H1 (cell line): Measurements from ENCODE around the gene ANKRD31. TPM values are rescaled to one million over a fixed set of nuclear protein-coding genes. Genes with fewer than 3 reads are reported as not detected.
A peak's percentile ranks its signal among the peaks of the same experiment; 100 is the strongest.

ENCODE experiments used
- ASH2L ChIP-seq: fragments of 200-600, 300-600 bp; sonication (generic); IDR thresholded peaks from one replicate; pipeline ENCODE4 v1.7.1; 2017; ENCODE audit warnings: low read length
- CHD1 ChIP-seq: IDR thresholded peaks from 2 replicates; pipeline ENCODE4 v1.6.1; 2012; ENCODE audit warnings: low read depth, low read length, improper control_type of control experiment
- CHD2 ChIP-seq: IDR thresholded peaks from 2 replicates; pipeline ENCODE4 v1.6.1; 2012; ENCODE audit warnings: low read length, improper control_type of control experiment
- CREB1 ChIP-seq: IDR thresholded peaks from 2 replicates; pipeline ENCODE4 v1.6.1; 2012; ENCODE audit warnings: inconsistent platforms
- CTCF ChIP-seq, 3 experiments: IDR thresholded peaks; 1 replicate in 2 of 3; 2 replicates in 1 of 3; pipeline versions ENCODE4 v1.5.1 to v1.6.1; 2011; ENCODE audit warnings: low read length in 3 of 3, mild to moderate bottlenecking in 3 of 3, inconsistent platforms in 2 of 3, low read depth in 1 of 3, moderate library complexity in 1 of 3; ENCODE audit not compliant: insufficient read depth in 1 of 3; ENCODE audit errors: control extremely low read depth in 1 of 3
- EP300 ChIP-seq, 2 experiments: IDR thresholded peaks; 1 replicate in 1 of 2; 2 replicates in 1 of 2; pipeline ENCODE4 v1.6.1; 2011 to 2012; ENCODE audit warnings: low read depth in 2 of 2, low read length in 2 of 2, mild to moderate bottlenecking in 2 of 2, borderline replicate concordance in 1 of 2, inconsistent platforms in 1 of 2, moderate library complexity in 1 of 2
- GABPA ChIP-seq: IDR thresholded peaks from 2 replicates; pipeline ENCODE4 v1.6.1; 2011; ENCODE audit warnings: mild to moderate bottlenecking, low read length, moderate library complexity, borderline replicate concordance; ENCODE audit not compliant: insufficient read depth
- KDM1A ChIP-seq: fragments of 200-600, 300-600 bp; sonication (generic); IDR thresholded peaks from 2 replicates; pipeline ENCODE4 v1.7.1; 2016; ENCODE audit warnings: mild to moderate bottlenecking, low read length, borderline replicate concordance
- MAFK ChIP-seq: IDR thresholded peaks from 2 replicates; pipeline ENCODE4 v1.6.1; 2012; ENCODE audit warnings: low read depth, mild to moderate bottlenecking, improper control_type of control experiment, low read length
- MAX ChIP-seq: IDR thresholded peaks from 2 replicates; pipeline ENCODE4 v1.6.1; 2012; ENCODE audit warnings: inconsistent platforms
- POLR2A ChIP-seq, 2 experiments: IDR thresholded peaks; 1 replicate in 1 of 2; 2 replicates in 1 of 2; pipeline ENCODE4 v1.6.1; 2011; ENCODE audit warnings: low read depth in 2 of 2, low read length in 2 of 2, mild to moderate bottlenecking in 2 of 2; ENCODE audit errors: control extremely low read depth in 1 of 2
- POU5F1 ChIP-seq: IDR thresholded peaks from 2 replicates; pipeline ENCODE4 v1.6.1; 2011; ENCODE audit warnings: low read depth, mild to moderate bottlenecking, low read length, moderate library complexity
- RBBP5 ChIP-seq: IDR thresholded peaks from 2 replicates; pipeline ENCODE4 v1.7.1; 2012; ENCODE audit warnings: low read depth, mild to moderate bottlenecking, inconsistent platforms, low read length, moderate library complexity, borderline replicate concordance
- RFX5 ChIP-seq: IDR thresholded peaks from 2 replicates; pipeline ENCODE4 v1.6.1; 2011; ENCODE audit warnings: low read depth, low read length, improper control_type of control experiment, borderline replicate concordance
- SIN3A ChIP-seq, 2 experiments: IDR thresholded peaks in 1 of 2; conservative IDR thresholded peaks in 1 of 2; 2 replicates each; pipeline ENCODE4 v1.6.1; 2011 to 2012; ENCODE audit warnings: low read length in 2 of 2, improper control_type of control experiment in 1 of 2, low read depth in 1 of 2, mild to moderate bottlenecking in 1 of 2
- SP1 ChIP-seq: IDR thresholded peaks from 2 replicates; pipeline ENCODE4 v1.6.1; 2011; ENCODE audit warnings: low read depth, low read length
- SP2 ChIP-seq: IDR thresholded peaks from 2 replicates; pipeline ENCODE4 v1.6.1; 2012; ENCODE audit warnings: mild to moderate bottlenecking, low read length, inconsistent platforms
- SUZ12 ChIP-seq: fragments of 200-600 bp; sonication (generic); IDR thresholded peaks from 2 replicates; pipeline ENCODE4 v1.6.1; 2012; ENCODE audit warnings: mild to moderate bottlenecking, inconsistent platforms, low read length, moderate library complexity, mixed read lengths
- TAF7 ChIP-seq: optimal IDR thresholded peaks from 2 replicates; pipeline ENCODE3; 2011; ENCODE audit warnings: low read depth, mild to moderate bottlenecking, inconsistent platforms, low read length, moderate library complexity, borderline replicate concordance
- TEAD4 ChIP-seq: IDR thresholded peaks from 2 replicates; pipeline ENCODE4 v1.6.1; 2012; ENCODE audit warnings: low read depth, low read length, inconsistent platforms, mixed read lengths
- ZNF274 ChIP-seq: IDR thresholded peaks from 2 replicates; pipeline ENCODE4 v1.7.0; 2012; ENCODE audit warnings: low read length, borderline replicate concordance; ENCODE audit errors: extremely low read depth
- polyA plus RNA-seq, 7 experiments: library from polyadenylated mRNA; depleted of rRNA in 3 of 7; stranded (reverse) in 5 of 7; unstranded in 2 of 7; fragments of >200 nt in 5 of 7; fragments of 200-250 nt in 2 of 7; gene quantifications; 1 replicate in 5 of 7; 2 replicates in 1 of 7; 4 replicates in 1 of 7; pipeline versions ENCODE4 v1.2.1 to v1.2.3, GENCODE V29; 2011 to 2013; ENCODE audit warnings: missing spikeins in 2 of 7, mixed read lengths in 2 of 7
- total RNA-seq: library from RNA; stranded (reverse); fragmentation: NEBNext Ultra II Directional; extraction: Animal tissue kit (Norgen Biotek cat#: 25700); gene quantifications from 2 replicates; pipeline ENCODE4 v1.2.1, GENCODE V29; 2021

Gene ANKRD31
- total and polyA plus RNA-seq, 2 of the 8 experiments (the other 6 are each of a cell fraction or from before 2014, with no cell fraction given) = 0.05 to 0.06 TPM

GRCh38 chr5:75049456-75050351 lies 187.0 kb downstream of the ANKRD31 start (continued):
- 0 out of 4 replicates have a peak, but pooled peaks of 1 of the 2 experiments have one; percentile 31 for TF ChIP-seq SIN3A (conservative IDR thresholded peaks at IDR 0.05 in 1 of 2, IDR thresholded peaks at IDR 0.05 in 1 of 2; ENCODE audit: low read depth in 1 of 2, low read length in 2 of 2)
- no peak; a peak in 1 of 3 replicates for TF ChIP-seq POLR2A (IDR thresholded peaks at IDR 0.05; ENCODE audit: control extremely low read depth in 1 of 2, low read depth in 2 of 2, low read length in 2 of 2)
- TF ChIP-seq ASH2L = no peak
- TF ChIP-seq CREB1 = 0 out of 2 replicates have a peak, but pooled peaks have one; percentile 26
- TF ChIP-seq MAX = peak; percentile 32; the same call in 1 of the 2 replicates
- TF ChIP-seq MAFK = no peak
- peak; percentile 73 to 94 (median 84) for TF ChIP-seq CTCF (IDR thresholded peaks at IDR 0.05; ENCODE audit: control extremely low read depth in 1 of 3, insufficient read depth in 1 of 3, low read depth in 1 of 3, low read length in 3 of 3)
- no peak for TF ChIP-seq GABPA
- no peak for TF ChIP-seq CHD1
- no peak for TF ChIP-seq SP2
- TF ChIP-seq TAF7 = peak; percentile 35
- peak; percentile 88; the same call in 1 of the 2 replicates for TF ChIP-seq KDM1A
- TF ChIP-seq TEAD4 = peak; percentile 88
- no peak for TF ChIP-seq EP300 (IDR thresholded peaks at IDR 0.05; ENCODE audit: borderline replicate concordance in 1 of 2, low read depth in 2 of 2, low read length in 2 of 2)
- TF ChIP-seq RBBP5 = no peak; the same call in 1 of the 2 replicates
- no peak for TF ChIP-seq CHD2
- TF ChIP-seq SUZ12 = no peak
- TF ChIP-seq SP1 = 0 out of 2 replicates have a peak, but pooled peaks have one; percentile 32
- TF ChIP-seq ZNF274 = no peak
- no peak for TF ChIP-seq RFX5
- TF ChIP-seq POU5F1 = 0 out of 2 replicates have a peak, but pooled peaks have one; percentile 23
